Measurements from ENCODE around the gene GINS1.

GRCh38 chr20:25480156-25480555 lies 72.7 kb downstream of the GINS1 start:
- TF ChIP-seq POLR2A (IDR thresholded peaks at IDR 0.05) (no peak), CTCF (IDR thresholded peaks at IDR 0.05) (no peak), POLR2AphosphoS5 (IDR thresholded peaks at IDR 0.05) (no peak), EP300 (IDR thresholded peaks at IDR 0.05) (no peak)
